WI38 (cell line): Measurements from ENCODE around the gene NCK1.

Experiments used
- H3K4me3 ChIP-seq: 2 replicates; pipeline ENCODE4 v1.5.1; 2011; ENCODE audit warnings: low read depth, mild to moderate bottlenecking, control low read depth, low read length
- TF ChIP-seq, protein P1 (sequence below): IDR thresholded peaks from 2 replicates; pipeline ENCODE4 v1.5.1; 2012; ENCODE audit warnings: low read depth, mild to moderate bottlenecking, control low read depth, low read length

NCK1 gene

GRCh38 chr3:136861890-136862616, at the start of gene NCK1:
NCK1 (plus strand) TSS chr3:136862208; CDS start chr3:136928002, 65,794 bp downstream.
- H3K4me3 ChIP-seq, result peak within 1 kb of the TSS; percentile 88
- TF ChIP-seq, protein P1, sequence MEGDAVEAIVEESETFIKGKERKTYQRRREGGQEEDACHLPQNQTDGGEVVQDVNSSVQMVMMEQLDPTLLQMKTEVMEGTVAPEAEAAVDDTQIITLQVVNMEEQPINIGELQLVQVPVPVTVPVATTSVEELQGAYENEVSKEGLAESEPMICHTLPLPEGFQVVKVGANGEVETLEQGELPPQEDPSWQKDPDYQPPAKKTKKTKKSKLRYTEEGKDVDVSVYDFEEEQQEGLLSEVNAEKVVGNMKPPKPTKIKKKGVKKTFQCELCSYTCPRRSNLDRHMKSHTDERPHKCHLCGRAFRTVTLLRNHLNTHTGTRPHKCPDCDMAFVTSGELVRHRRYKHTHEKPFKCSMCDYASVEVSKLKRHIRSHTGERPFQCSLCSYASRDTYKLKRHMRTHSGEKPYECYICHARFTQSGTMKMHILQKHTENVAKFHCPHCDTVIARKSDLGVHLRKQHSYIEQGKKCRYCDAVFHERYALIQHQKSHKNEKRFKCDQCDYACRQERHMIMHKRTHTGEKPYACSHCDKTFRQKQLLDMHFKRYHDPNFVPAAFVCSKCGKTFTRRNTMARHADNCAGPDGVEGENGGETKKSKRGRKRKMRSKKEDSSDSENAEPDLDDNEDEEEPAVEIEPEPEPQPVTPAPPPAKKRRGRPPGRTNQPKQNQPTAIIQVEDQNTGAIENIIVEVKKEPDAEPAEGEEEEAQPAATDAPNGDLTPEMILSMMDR, result no peak

DNA sequence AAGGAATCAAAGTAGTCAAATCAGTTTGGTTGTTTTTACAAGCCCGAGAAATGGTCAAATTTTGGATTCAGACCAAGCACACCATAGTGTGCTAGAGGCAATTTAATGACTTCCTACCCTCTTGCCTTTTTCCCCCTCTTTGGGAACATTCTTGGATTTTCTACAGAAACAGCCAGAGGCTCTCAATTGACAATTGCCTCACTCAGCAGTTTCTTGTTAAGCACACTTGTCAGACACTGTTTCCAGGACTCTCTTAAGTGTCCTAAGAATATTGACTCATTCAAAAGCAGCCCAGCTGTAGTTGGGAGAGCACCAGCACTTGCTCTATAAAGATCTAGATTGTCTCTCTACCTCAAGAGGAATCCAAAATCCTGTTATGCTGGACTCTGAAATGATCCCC, 44.6 kb upstream of the NCK1 start:
- TF ChIP-seq, protein P1, result no peak
- no peak overlapping the region for H3K4me3 ChIP-seq

- TF ChIP-seq, protein P1, result no peak; the same call in 1 of the 2 replicates
- peak overlapping the region; percentile 75 for H3K4me3 ChIP-seq
Observed at GRCh38 chr3:136818191-136818768, 43.7 kb upstream of the NCK1 start.

GRCh38 chr3:136818769-136819391, 43.1 kb upstream of the NCK1 start, which contains the start of gene SLC35G2:
SLC35G2 (plus strand) TSS chr3:136819126; CDS start chr3:136854461, 35,335 bp downstream.
- TF ChIP-seq, protein P1, result no peak
- peak within 1 kb of the TSS; percentile 75 for H3K4me3 ChIP-seq

- peak overlapping the region; percentile 75 for H3K4me3 ChIP-seq
- TF ChIP-seq, protein P1, result no peak
Observed at GRCh38 chr3:136819392-136819730, 42.6 kb upstream of the NCK1 start.

GRCh38 chr3:136819731-136820679, 42.0 kb upstream of the NCK1 start:
- peak overlapping the region; percentile 75 for H3K4me3 ChIP-seq
- TF ChIP-seq, protein P1, result no peak
